ENCODE measurements around the gene LNX2. TPM values are rescaled to one million over a fixed set of nuclear protein-coding genes. Genes with fewer than 3 reads are reported as not detected.

Gene LNX2
- total and polyA plus RNA-seq, 11 donors: 3.6 to 18.7 (median 12.7) TPM

DNA sequence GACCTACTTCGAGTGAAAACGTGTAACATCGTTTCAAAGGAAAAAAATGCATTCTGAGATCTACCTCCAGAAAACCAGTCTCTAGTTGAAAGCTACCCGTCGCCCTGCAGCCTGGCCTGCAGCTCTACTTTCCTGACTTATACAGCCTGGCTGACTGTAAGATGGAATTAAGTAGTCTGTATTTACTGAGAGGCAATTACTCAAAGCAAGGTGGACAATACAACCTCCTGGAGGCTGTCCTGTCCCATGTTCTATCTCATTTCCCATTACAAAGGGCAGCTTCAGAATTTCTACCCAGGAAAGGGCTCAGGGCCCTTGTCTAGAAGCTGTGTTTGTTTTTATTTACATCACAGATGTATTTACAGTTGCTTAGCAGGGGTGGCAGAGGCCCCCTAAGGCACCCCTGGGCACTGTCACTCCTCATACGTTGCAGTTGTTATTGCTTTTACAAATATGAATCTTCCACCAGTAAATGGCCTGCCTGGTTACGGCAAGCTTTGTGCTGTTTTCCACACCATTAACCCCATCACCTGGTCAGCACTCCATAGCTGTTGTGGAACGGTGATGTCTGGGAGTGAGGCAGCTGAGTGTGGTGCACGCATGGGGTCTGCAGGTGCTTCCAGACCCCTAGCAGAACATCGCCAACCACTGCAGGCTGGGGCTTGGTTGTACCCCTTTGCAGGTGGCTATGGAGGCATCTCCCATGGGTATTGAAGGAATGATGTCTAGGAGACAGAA is 123.6 kb downstream of the LNX2 start:
- H3K4me1 ChIP-seq: peaks cover 0 to 5% (median 0%) of the 10 kb centered on the region in 12 donors
- 80 to 85% (median 84%) methylated on average over 9 to 10 of the region's 10 CpGs for WGBS, 4 donors
- DNase-seq (no peak), ATAC-seq (no peak)
- intact Hi-C loops (cut with DNase I): no loop called here
- TF ChIP-seq POLR2A (IDR thresholded peaks at IDR 0.05): no peak
- TF ChIP-seq, protein P1, sequence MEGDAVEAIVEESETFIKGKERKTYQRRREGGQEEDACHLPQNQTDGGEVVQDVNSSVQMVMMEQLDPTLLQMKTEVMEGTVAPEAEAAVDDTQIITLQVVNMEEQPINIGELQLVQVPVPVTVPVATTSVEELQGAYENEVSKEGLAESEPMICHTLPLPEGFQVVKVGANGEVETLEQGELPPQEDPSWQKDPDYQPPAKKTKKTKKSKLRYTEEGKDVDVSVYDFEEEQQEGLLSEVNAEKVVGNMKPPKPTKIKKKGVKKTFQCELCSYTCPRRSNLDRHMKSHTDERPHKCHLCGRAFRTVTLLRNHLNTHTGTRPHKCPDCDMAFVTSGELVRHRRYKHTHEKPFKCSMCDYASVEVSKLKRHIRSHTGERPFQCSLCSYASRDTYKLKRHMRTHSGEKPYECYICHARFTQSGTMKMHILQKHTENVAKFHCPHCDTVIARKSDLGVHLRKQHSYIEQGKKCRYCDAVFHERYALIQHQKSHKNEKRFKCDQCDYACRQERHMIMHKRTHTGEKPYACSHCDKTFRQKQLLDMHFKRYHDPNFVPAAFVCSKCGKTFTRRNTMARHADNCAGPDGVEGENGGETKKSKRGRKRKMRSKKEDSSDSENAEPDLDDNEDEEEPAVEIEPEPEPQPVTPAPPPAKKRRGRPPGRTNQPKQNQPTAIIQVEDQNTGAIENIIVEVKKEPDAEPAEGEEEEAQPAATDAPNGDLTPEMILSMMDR (IDR thresholded peaks at IDR 0.05): no peak
- H3K9me3 ChIP-seq: no peaks in the 10 kb centered on the region
- no peaks in the 10 kb centered on the region for H3K36me3 ChIP-seq
- H3K27me3 ChIP-seq: no peaks in the 10 kb centered on the region
- H3K4me3 ChIP-seq: no peak overlapping the region
- no peak overlapping the region for H3K27ac ChIP-seq

DNA sequence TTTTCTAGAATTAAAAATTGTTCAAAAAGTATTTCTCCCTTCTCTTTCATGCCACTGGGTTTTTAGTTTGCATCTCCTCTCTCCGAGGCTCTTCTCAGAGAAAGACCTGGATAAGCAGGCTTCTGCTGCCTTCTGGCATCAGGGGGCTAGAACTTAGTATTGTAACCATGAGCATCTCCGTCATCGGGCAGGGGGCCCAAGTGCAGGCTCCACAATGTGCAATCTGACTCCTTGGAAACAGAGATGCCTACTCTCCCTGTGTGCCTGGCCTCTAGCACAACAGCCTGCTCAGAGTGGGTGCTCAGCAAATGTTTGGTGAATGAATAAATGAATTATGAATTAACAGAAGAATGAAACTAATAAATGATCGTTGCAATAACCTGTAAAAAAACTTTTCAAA is 124.3 kb downstream of the LNX2 start:
- DNase-seq (no peak), ATAC-seq (no peak)
- Histone ChIP-seq H3K27ac (no peak overlapping the region), H3K36me3 (no peaks in the 10 kb centered on the region), H3K4me3 (no peak overlapping the region), H3K9me3 (no peaks in the 10 kb centered on the region), H3K4me1 (peaks cover 0 to 3% (median 0%) of the 10 kb centered on the region in 12 donors), H3K27me3 (no peaks in the 10 kb centered on the region)
- TF ChIP-seq, protein P1 (IDR thresholded peaks at IDR 0.05): no peak
- TF ChIP-seq POLR2A (IDR thresholded peaks at IDR 0.05): no peak
- intact Hi-C loops (cut with DNase I): no loop called here
- WGBS, 4 donors: 70 to 80% (median 79%) methylated on average over 4 of the region's 4 CpGs

Other genes starting within 250 kb of the LNX2 start
- 100 to 1,000 TPM; 138 to 387 (median 181) TPM for gene GTF3A, start 195.9 kb downstream of the LNX2 start, total RNA-seq
- 100 to 1,000 TPM; 233 to 593 TPM for gene GTF3A, start 195.9 kb downstream of the LNX2 start, polyA plus RNA-seq
- gene MTIF3, start 170.0 kb downstream of the LNX2 start, total RNA-seq: 100 to 1,000 TPM; 101 to 252 (median 123) TPM
- 100 to 1,000 TPM; 136 to 257 TPM for gene MTIF3, start 170.0 kb downstream of the LNX2 start, polyA plus RNA-seq
- 100 to 1,000 TPM in 2 of 9 donors, 10 to 100 TPM in 7; 70.1 to 103 (median 87.4) TPM for gene POLR1D, start 1.4 kb upstream of the LNX2 start, total RNA-seq
- 100 to 1,000 TPM in 1 of 2 donors, 10 to 100 TPM in 1; 68.4 to 152 TPM for gene POLR1D, start 1.4 kb upstream of the LNX2 start, polyA plus RNA-seq
- not detected for gene GSX1, start 172.0 kb upstream of the LNX2 start, total RNA-seq
- not detected for gene GSX1, start 172.0 kb upstream of the LNX2 start, polyA plus RNA-seq